Measurements from ENCODE around the gene SULT1C4. TPM values are rescaled to one million over a fixed set of nuclear protein-coding genes. Genes with fewer than 3 reads are reported as not detected.

SULT1C4 gene
- total and polyA plus RNA-seq, 2 of the 8 experiments (the other 6 are each of a cell fraction or from before 2014, with no cell fraction given): 1.5 to 2.1 TPM

GRCh38 chr2:108363024-108363907 is 14.5 kb upstream of the SULT1C4 start (continued):
- no peak for TF ChIP-seq SAP30 (IDR thresholded peaks at IDR 0.05; ENCODE audit: insufficient read depth, insufficient replicate concordance, low read length)
- no peak for TF ChIP-seq SIN3A (conservative IDR thresholded peaks at IDR 0.05 in 1 of 2, IDR thresholded peaks at IDR 0.05 in 1 of 2; ENCODE audit: low read depth in 1 of 2, low read length in 2 of 2)
- TF ChIP-seq GABPA (IDR thresholded peaks at IDR 0.05; ENCODE audit: borderline replicate concordance, insufficient read depth, low read length): no peak
- no peak for TF ChIP-seq CTCF (IDR thresholded peaks at IDR 0.05; ENCODE audit: control extremely low read depth in 1 of 3, insufficient read depth in 1 of 3, low read depth in 1 of 3, low read length in 3 of 3)
- TF ChIP-seq E2F6 (IDR thresholded peaks at IDR 0.05): no peak
- TF ChIP-seq SP2 (IDR thresholded peaks at IDR 0.05; ENCODE audit: low read length): no peak
- TF ChIP-seq HDAC2 (IDR thresholded peaks at IDR 0.05; ENCODE audit: borderline replicate concordance in 1 of 2, low read depth in 2 of 2, low read length in 2 of 2): no peak
- TF ChIP-seq TEAD4 (IDR thresholded peaks at IDR 0.05; ENCODE audit: low read depth, low read length): no peak

Measured in H1 (cell line).